Liver (tissue), 9 donors: ENCODE data around the gene NAT16. TPM values are rescaled to one million over a fixed set of nuclear protein-coding genes. Genes with fewer than 3 reads are reported as not detected.

Experiments used
- DNase-seq: peaks from one replicate; pipeline ENCODE4 v3.0.0-alpha.2; 2017; ENCODE audit warnings: low spot score
- H3K27ac ChIP-seq, 2 donors: one replicate each; pipeline ENCODE4 v1.7.0; 2013; ENCODE audit warnings: inconsistent platforms in 2 of 2, low read length in 2 of 2, control low read depth in 1 of 2, low read depth in 1 of 2, mild to moderate bottlenecking in 1 of 2
- H3K27me3 ChIP-seq, 4 donors: one replicate each; pipeline versions ENCODE4 v1.6.1 to v1.7.0; 2013; ENCODE audit warnings: low read length in 3 of 4, inconsistent platforms in 1 of 4, mild to moderate bottlenecking in 1 of 4, moderate library complexity in 1 of 4; ENCODE audit not compliant: control insufficient read depth in 4 of 4, insufficient read depth in 4 of 4
- H3K36me3 ChIP-seq, 4 donors: one replicate each; pipeline versions ENCODE4 v1.6.1 to v1.7.0; 2013; ENCODE audit warnings: low read length in 3 of 4, mild to moderate bottlenecking in 3 of 4, low read depth in 1 of 4, moderate library complexity in 1 of 4; ENCODE audit not compliant: control insufficient read depth in 4 of 4, insufficient read depth in 3 of 4
- H3K4me1 ChIP-seq, 4 donors: one replicate each; pipeline versions ENCODE4 v1.6.1 to v1.7.0; 2013; ENCODE audit warnings: low read length in 3 of 4, mild to moderate bottlenecking in 3 of 4, moderate library complexity in 1 of 4; ENCODE audit not compliant: control insufficient read depth in 4 of 4, insufficient read depth in 4 of 4
- H3K4me3 ChIP-seq, 3 donors: one replicate each; pipeline versions ENCODE4 v1.6.1 to v1.7.0; 2013; ENCODE audit warnings: low read length in 3 of 3, control low read depth in 1 of 3, low read depth in 1 of 3, mild to moderate bottlenecking in 1 of 3
- H3K9ac ChIP-seq, 2 donors: one replicate each; pipeline ENCODE4 v1.7.0; 2013; ENCODE audit warnings: low read length in 2 of 2, mild to moderate bottlenecking in 2 of 2, moderate library complexity in 2 of 2, control low read depth in 1 of 2, low read depth in 1 of 2
- H3K9me3 ChIP-seq, 4 donors: one replicate each; pipeline versions ENCODE4 v1.6.1 to v1.7.0; 2013; ENCODE audit warnings: low read length in 3 of 4; ENCODE audit not compliant: control insufficient read depth in 4 of 4
- EGR1 ChIP-seq, 2 donors: IDR thresholded peaks; 2 replicates each; pipeline ENCODE4 v1.6.1; 2016 to 2018; ENCODE audit warnings: antibody characterized with exemption in 2 of 2, low read depth in 2 of 2
- FOXA2 ChIP-seq: IDR thresholded peaks from 2 replicates; pipeline ENCODE4 v1.6.1; 2016; ENCODE audit warnings: antibody characterized with exemption
- GABPA ChIP-seq, 2 donors: IDR thresholded peaks in 1 of 2; conservative IDR thresholded peaks in 1 of 2; 2 replicates each; pipeline ENCODE4 v1.6.1; 2016; ENCODE audit warnings: antibody characterized with exemption in 2 of 2, mild to moderate bottlenecking in 1 of 2, moderate library complexity in 1 of 2
- HNF4A ChIP-seq, 2 donors: conservative IDR thresholded peaks; 2 replicates each; pipeline ENCODE4 v1.6.1; 2016; ENCODE audit warnings: antibody characterized with exemption in 2 of 2, mild to moderate bottlenecking in 2 of 2
- HNF4G ChIP-seq: IDR thresholded peaks from 2 replicates; pipeline ENCODE4 v1.6.1; 2016; ENCODE audit warnings: antibody characterized with exemption
- JUND ChIP-seq, 2 donors: IDR thresholded peaks; 2 replicates each; pipeline ENCODE4 v1.6.1; 2016; ENCODE audit warnings: antibody characterized with exemption in 2 of 2
- NR2F2 ChIP-seq: IDR thresholded peaks from 2 replicates; pipeline ENCODE4 v1.6.1; 2016; ENCODE audit warnings: antibody characterized with exemption
- RAD21 ChIP-seq, 2 donors: IDR thresholded peaks; 2 replicates each; pipeline ENCODE4 v1.6.1; 2016; ENCODE audit warnings: antibody characterized with exemption in 2 of 2, mild to moderate bottlenecking in 2 of 2
- RXRA ChIP-seq, 2 donors: IDR thresholded peaks; 2 replicates each; pipeline ENCODE4 v1.6.1; 2017 to 2018; ENCODE audit warnings: antibody characterized with exemption in 2 of 2, mild to moderate bottlenecking in 1 of 2
- SP1 ChIP-seq: IDR thresholded peaks from 2 replicates; pipeline ENCODE4 v1.6.1; 2018; ENCODE audit warnings: antibody characterized with exemption, mild to moderate bottlenecking
- TAF1 ChIP-seq: conservative IDR thresholded peaks from 2 replicates; pipeline ENCODE4 v1.6.1; 2016; ENCODE audit warnings: antibody characterized with exemption, mild to moderate bottlenecking
- YY1 ChIP-seq: IDR thresholded peaks from 2 replicates; pipeline ENCODE4 v1.6.1; 2016; ENCODE audit warnings: antibody characterized with exemption, mild to moderate bottlenecking
- WGBS: extraction: QIAGEN DNeasy Blood & Tissue Kit; methylation state at CpG from one replicate; pipeline ENCODE4 v1.1.7; 2013; 5-methylcytosine and 5-hydroxymethylcytosine counted together
- polyA plus RNA-seq, 2 donors: library from polyadenylated mRNA; stranded (reverse) in 1 of 2; unstranded in 1 of 2; fragments of 200-250 nt in 1 of 2; fragments of >200 nt in 1 of 2; fragmentation: Nextera tagmentation in 1 of 2; extraction: Ambion mirVana in 1 of 2; gene quantifications; one replicate each; pipeline versions ENCODE4 v1.2.1 to v1.2.3, GENCODE V29; 2013 to 2015
- total RNA-seq, 2 donors: library from RNA; depleted of rRNA; stranded (reverse); fragments of >200 nt; gene quantifications; one replicate each; pipeline ENCODE4 v1.2.3, GENCODE V29; 2014
- TF ChIP-seq, protein P1 (sequence below): IDR thresholded peaks from 2 replicates; pipeline ENCODE4 v1.6.1; 2016; ENCODE audit warnings: antibody characterized with exemption, mild to moderate bottlenecking
- TF ChIP-seq, protein P2 (sequence below): IDR thresholded peaks from 2 replicates; pipeline ENCODE4 v1.6.1; 2016; ENCODE audit warnings: antibody characterized with exemption
- TF ChIP-seq, protein P3 (sequence below): IDR thresholded peaks from 2 replicates; pipeline ENCODE4 v1.6.1; 2016; ENCODE audit warnings: antibody characterized with exemption
- TF ChIP-seq, protein P4 (sequence below): IDR thresholded peaks from 2 replicates; pipeline ENCODE4 v1.6.1; 2016; ENCODE audit warnings: antibody characterized with exemption
- donor health status: healthy.
- donor health status: healthy.
- donor health status: healthy.
- donor health status: healthy.
- donor health status: healthy.

The NAT16 gene
- total RNA-seq (not detected), polyA plus RNA-seq (not detected)

DNA sequence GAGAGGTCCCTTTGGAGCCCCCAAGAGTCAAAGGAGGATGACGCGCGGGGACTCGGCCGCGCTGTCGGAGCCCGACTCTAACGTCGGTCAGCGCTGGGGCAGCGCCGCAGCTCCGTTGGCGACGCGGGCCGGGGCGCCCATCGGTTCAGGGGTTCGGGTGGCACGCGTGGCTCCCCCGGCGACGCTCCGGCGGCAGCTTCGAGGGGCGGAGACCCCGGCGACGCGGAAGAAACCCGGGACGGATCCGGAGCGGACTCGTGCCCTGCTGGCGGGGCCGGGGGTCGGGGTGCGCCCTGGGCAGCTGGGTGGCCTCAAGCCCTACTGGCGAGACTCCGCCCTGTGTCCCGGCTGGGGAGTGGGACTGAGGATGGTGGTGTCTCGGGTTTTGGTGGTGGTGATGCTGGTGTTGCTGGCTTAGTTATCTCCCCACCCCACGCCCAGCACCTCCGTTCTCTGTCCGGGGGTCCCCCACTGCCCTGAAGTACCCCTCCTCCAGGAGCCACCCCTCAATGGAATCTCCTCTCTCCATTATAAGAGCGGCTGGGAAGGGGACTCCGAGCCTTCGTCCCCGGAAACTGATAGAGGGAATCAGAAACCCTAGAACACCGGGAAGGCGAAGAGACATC lies at the start of gene NAT16:
Gene NAT16, minus strand, starts transcription at position 164 of the 626 bp plus-strand sequence. CDS start 5,486 bp downstream, outside the sequence.
- 7% methylated on average over 56 of the region's 56 CpGs for WGBS
- H3K36me3 ChIP-seq = no peaks in the 10 kb centered on the region
- H3K27me3 ChIP-seq = peaks cover 0 to 6% (median 2%) of the 10 kb centered on the region in 4 donors
- peaks cover 0 to 4% (median 2%) of the 10 kb centered on the region in 4 donors for H3K4me1 ChIP-seq
- H3K4me3 ChIP-seq = no peak within 1 kb of the TSS
- no peak within 1 kb of the TSS for H3K27ac ChIP-seq
- TF ChIP-seq RAD21 (IDR thresholded peaks at IDR 0.05) (no peak), FOXA2 (no peak), HNF4A (conservative IDR thresholded peaks at IDR 0.05) (no peak), RXRA (IDR thresholded peaks at IDR 0.05) (no peak), TAF1 (no peak), YY1 (no peak), GABPA (IDR thresholded peaks at IDR 0.05 in 1 of 2, conservative IDR thresholded peaks at IDR 0.05 in 1 of 2) (no peak), JUND (IDR thresholded peaks at IDR 0.05) (no peak), HNF4G (no peak), SP1 (no peak), EGR1 (IDR thresholded peaks at IDR 0.05; ENCODE audit: low read depth in 2 of 2) (no peak), NR2F2 (no peak)
- TF ChIP-seq, protein P1, sequence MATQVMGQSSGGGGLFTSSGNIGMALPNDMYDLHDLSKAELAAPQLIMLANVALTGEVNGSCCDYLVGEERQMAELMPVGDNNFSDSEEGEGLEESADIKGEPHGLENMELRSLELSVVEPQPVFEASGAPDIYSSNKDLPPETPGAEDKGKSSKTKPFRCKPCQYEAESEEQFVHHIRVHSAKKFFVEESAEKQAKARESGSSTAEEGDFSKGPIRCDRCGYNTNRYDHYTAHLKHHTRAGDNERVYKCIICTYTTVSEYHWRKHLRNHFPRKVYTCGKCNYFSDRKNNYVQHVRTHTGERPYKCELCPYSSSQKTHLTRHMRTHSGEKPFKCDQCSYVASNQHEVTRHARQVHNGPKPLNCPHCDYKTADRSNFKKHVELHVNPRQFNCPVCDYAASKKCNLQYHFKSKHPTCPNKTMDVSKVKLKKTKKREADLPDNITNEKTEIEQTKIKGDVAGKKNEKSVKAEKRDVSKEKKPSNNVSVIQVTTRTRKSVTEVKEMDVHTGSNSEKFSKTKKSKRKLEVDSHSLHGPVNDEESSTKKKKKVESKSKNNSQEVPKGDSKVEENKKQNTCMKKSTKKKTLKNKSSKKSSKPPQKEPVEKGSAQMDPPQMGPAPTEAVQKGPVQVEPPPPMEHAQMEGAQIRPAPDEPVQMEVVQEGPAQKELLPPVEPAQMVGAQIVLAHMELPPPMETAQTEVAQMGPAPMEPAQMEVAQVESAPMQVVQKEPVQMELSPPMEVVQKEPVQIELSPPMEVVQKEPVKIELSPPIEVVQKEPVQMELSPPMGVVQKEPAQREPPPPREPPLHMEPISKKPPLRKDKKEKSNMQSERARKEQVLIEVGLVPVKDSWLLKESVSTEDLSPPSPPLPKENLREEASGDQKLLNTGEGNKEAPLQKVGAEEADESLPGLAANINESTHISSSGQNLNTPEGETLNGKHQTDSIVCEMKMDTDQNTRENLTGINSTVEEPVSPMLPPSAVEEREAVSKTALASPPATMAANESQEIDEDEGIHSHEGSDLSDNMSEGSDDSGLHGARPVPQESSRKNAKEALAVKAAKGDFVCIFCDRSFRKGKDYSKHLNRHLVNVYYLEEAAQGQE = no peak
- TF ChIP-seq, protein P2, sequence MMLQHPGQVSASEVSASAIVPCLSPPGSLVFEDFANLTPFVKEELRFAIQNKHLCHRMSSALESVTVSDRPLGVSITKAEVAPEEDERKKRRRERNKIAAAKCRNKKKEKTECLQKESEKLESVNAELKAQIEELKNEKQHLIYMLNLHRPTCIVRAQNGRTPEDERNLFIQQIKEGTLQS = no peak
- TF ChIP-seq, protein P3, sequence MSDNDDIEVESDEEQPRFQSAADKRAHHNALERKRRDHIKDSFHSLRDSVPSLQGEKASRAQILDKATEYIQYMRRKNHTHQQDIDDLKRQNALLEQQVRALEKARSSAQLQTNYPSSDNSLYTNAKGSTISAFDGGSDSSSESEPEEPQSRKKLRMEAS = no peak
- TF ChIP-seq, protein P4, sequence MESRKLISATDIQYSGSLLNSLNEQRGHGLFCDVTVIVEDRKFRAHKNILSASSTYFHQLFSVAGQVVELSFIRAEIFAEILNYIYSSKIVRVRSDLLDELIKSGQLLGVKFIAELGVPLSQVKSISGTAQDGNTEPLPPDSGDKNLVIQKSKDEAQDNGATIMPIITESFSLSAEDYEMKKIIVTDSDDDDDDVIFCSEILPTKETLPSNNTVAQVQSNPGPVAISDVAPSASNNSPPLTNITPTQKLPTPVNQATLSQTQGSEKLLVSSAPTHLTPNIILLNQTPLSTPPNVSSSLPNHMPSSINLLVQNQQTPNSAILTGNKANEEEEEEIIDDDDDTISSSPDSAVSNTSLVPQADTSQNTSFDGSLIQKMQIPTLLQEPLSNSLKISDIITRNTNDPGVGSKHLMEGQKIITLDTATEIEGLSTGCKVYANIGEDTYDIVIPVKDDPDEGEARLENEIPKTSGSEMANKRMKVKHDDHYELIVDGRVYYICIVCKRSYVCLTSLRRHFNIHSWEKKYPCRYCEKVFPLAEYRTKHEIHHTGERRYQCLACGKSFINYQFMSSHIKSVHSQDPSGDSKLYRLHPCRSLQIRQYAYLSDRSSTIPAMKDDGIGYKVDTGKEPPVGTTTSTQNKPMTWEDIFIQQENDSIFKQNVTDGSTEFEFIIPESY = no peak
- no peak within 1 kb of the TSS for H3K9ac ChIP-seq
- H3K9me3 ChIP-seq = no peaks in the 10 kb centered on the region
- DNase-seq = no peak

DNA sequence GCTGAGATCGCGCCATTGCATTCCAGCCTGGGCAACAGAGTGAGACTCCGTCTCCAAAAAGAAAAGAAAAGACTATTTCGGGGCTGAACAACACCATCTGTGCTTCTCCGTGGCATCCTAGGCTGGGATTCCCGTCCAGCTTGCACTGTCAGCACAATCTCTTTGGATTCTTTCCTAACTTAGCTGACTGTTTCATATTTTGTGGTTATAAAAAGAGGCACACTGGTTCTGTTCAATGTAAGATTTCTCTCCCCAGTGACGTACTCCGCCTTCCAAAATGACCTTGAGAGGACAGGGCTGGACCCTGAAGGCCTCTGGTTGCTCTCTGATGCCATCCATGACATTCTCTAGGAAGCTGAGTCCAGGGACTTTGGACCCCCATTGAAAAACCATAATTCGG lies 46.6 kb upstream of the NAT16 start:
- H3K4me3 ChIP-seq = no peak overlapping the region
- no peak for DNase-seq
- WGBS = 79% methylated on average over 9 of the region's 9 CpGs
- TF ChIP-seq, protein P4 = no peak
- TF ChIP-seq SP1 (no peak), YY1 (no peak), GABPA (IDR thresholded peaks at IDR 0.05 in 1 of 2, conservative IDR thresholded peaks at IDR 0.05 in 1 of 2) (no peak), HNF4A (conservative IDR thresholded peaks at IDR 0.05) (no peak)
- TF ChIP-seq, protein P2 = no peak
- TF ChIP-seq, protein P3 = no peak
- H3K36me3 ChIP-seq = peaks cover 17 to 35% (median 24%) of the 10 kb centered on the region in 4 donors
- no peak overlapping the region for H3K9ac ChIP-seq
- H3K27me3 ChIP-seq = no peaks in the 10 kb centered on the region
- no peak overlapping the region for H3K27ac ChIP-seq
- no peaks in the 10 kb centered on the region for H3K9me3 ChIP-seq
- peaks cover 7 to 22% (median 13%) of the 10 kb centered on the region in 4 donors for H3K4me1 ChIP-seq
